Measurements from ENCODE around the gene RNF220.

Gene RNF220

DNA sequence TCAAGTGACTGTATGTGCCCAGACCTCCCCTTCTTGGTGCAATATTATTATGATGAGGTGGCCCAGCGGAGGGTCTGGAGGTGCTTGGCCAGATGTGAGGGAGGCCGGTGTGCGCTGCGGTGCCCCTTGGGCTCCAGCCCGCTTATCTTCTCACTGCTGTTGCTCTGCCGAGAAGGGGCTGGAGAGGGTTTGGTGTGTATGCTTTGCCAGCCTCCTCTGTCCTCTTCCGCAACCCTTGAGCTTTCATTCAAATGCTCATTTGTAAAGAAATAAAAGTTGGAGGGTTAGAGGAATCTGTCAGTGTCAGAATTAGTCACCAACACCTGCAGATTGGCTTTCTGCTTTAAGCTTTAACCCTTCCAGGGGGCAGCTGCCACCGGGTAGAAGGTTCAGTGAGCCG, 19.7 kb downstream of the RNF220 start:
- in situ Hi-C loops (cut with HindIII; ENCODE audit: low pct_ligation_motif_present, low sequenced_read_pairs): no loop called here
- DNase-seq: no peak
- Histone ChIP-seq H3K36me3 (replicated peaks) (no peaks in the 10 kb centered on the region), H3K27me3 (replicated peaks) (peaks cover 40% of the 10 kb centered on the region), H3K27ac (no peak overlapping the region), H3K4me3 (ENCODE audit: low read depth, low read length) (no peak overlapping the region)
- TF ChIP-seq, protein P1, sequence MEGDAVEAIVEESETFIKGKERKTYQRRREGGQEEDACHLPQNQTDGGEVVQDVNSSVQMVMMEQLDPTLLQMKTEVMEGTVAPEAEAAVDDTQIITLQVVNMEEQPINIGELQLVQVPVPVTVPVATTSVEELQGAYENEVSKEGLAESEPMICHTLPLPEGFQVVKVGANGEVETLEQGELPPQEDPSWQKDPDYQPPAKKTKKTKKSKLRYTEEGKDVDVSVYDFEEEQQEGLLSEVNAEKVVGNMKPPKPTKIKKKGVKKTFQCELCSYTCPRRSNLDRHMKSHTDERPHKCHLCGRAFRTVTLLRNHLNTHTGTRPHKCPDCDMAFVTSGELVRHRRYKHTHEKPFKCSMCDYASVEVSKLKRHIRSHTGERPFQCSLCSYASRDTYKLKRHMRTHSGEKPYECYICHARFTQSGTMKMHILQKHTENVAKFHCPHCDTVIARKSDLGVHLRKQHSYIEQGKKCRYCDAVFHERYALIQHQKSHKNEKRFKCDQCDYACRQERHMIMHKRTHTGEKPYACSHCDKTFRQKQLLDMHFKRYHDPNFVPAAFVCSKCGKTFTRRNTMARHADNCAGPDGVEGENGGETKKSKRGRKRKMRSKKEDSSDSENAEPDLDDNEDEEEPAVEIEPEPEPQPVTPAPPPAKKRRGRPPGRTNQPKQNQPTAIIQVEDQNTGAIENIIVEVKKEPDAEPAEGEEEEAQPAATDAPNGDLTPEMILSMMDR (IDR thresholded peaks at IDR 0.05; ENCODE audit: low read depth, low read length, missing control alignments): no peak

DNA sequence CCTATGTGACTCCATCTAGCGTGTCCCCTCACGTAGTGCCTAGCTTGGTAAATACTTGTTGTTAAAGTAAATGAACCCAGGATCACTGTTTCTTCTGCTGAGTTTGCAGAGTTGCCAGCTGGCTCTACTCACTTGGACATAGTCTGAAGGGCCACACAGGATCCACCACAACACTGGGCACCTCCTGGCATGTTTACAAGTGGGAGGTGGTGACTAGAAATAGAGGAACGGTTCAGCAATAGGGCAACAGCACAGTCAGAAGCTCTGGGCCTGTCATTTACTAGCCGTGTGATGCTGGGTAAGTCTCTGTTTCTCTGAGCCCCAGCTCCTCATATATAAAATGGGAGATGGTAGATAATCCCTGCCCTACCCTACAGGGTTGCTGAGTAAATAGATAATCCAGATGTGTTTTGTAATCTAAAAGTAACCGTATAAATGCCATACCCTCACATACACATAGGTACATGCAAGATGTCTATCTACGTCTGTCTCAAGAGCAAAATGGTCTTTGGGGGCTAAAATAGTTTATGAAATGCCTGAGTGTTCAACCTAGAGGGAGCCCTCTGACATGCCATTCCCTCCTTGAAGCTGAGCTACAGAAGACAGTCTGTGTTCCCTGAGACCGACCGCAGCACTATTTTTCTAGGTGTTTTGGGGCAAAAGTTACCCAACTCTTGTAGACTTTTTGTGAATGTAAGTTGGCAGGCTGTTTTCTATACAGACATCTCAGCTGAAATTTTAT, 20.5 kb downstream of the RNF220 start:
- no peak for DNase-seq
- H3K4me3 ChIP-seq (ENCODE audit: low read depth, low read length): no peak overlapping the region
- TF ChIP-seq, protein P1 (IDR thresholded peaks at IDR 0.05; ENCODE audit: low read depth, low read length, missing control alignments): no peak
- in situ Hi-C loops (cut with HindIII; ENCODE audit: low pct_ligation_motif_present, low sequenced_read_pairs): no loop called here
- H3K36me3 ChIP-seq (replicated peaks): no peaks in the 10 kb centered on the region
- H3K27ac ChIP-seq: no peak overlapping the region
- peaks cover 33% of the 10 kb centered on the region for H3K27me3 ChIP-seq (replicated peaks)

DNA sequence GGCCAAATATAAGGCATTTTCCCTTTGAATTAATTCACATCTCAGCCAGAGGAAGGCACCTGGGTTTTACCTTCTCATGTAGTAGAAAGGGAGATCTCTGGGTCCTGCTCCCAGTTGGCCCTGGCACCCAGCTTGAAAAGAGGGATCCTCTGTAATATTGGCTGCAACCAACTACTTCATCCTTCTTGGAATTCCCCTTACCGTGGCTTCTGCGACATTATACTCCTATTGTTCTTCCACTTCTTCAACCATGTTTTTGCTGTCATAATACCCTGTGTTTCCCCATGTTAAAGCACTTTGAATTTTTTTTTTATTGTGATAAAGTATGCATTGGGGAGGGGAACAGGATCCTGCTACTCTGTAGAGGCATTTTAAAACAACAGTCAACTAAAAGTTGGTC, 26.8 kb downstream of the RNF220 start:
- TF ChIP-seq, protein P1 (IDR thresholded peaks at IDR 0.05; ENCODE audit: low read depth, low read length, missing control alignments): no peak
- no peak for DNase-seq
- no peak overlapping the region for H3K27ac ChIP-seq
- peaks cover 22% of the 10 kb centered on the region for H3K27me3 ChIP-seq (replicated peaks)
- H3K36me3 ChIP-seq (replicated peaks): no peaks in the 10 kb centered on the region
- in situ Hi-C loops (cut with HindIII; ENCODE audit: low pct_ligation_motif_present, low sequenced_read_pairs): no loop called here
- H3K4me3 ChIP-seq (ENCODE audit: low read depth, low read length): no peak overlapping the region

DNA sequence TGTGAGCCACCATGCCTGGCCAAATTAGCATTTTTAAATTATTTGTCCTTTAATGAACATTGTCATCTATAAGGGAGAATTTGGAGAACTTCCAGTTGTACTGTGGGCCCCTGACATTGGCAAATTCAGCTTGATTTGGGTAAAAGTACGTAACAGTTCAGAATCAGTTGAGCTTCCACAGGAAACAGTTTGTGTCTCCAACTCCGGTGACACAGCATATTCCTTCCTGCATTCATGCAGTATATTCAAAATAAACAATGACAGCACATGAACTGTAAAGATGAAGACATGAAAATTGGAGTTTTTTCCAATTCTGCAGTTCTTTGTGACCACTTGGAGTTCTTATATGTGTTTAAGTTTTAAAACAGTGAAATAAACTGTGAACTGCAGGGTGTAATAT, 28.2 kb downstream of the RNF220 start:
- no peak overlapping the region for H3K4me3 ChIP-seq (ENCODE audit: low read depth, low read length)
- in situ Hi-C loops (cut with HindIII; ENCODE audit: low pct_ligation_motif_present, low sequenced_read_pairs): no loop called here
- TF ChIP-seq, protein P1 (IDR thresholded peaks at IDR 0.05; ENCODE audit: low read depth, low read length, missing control alignments): no peak
- no peaks in the 10 kb centered on the region for H3K36me3 ChIP-seq (replicated peaks)
- no peak for DNase-seq
- no peak overlapping the region for H3K27ac ChIP-seq
- H3K27me3 ChIP-seq (replicated peaks): peaks cover 10% of the 10 kb centered on the region

DNA sequence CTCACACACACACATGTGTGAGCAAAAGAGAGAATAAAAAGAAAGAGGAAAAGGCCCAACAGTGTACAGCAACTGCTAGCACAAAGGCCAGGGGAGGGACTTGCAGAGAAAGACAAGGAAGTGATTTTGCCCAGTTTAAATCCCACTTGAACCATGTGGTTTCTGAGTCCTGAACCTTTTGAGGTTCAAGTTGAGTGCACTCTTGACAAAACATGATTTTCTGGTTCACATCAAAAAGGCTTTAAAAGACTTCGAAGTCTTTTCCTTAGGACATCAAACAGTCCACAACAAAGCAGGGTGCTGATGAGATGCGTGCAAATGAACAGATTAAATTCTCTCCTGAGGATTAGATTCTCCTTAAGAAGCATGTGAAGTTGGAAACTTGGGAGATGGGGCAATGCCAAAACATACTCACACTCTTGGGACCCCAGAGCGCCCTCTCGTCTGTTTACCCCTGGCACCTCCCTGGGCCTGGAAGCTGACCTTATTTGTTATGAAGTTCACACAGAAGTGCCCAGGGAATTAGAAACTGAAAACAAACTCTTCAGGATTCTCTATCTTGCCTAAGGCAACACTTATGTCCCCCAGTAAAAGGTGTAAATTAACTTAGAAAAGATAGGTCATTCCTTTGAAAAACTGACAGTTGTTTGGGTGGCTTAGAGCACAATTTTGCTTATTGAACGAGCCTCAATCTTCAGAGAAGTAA, 31.5 kb downstream of the RNF220 start:
- peaks cover 4% of the 10 kb centered on the region for H3K27me3 ChIP-seq (replicated peaks)
- in situ Hi-C loops (cut with HindIII; ENCODE audit: low pct_ligation_motif_present, low sequenced_read_pairs): no loop called here
- H3K27ac ChIP-seq: no peak overlapping the region
- TF ChIP-seq, protein P1 (IDR thresholded peaks at IDR 0.05; ENCODE audit: low read depth, low read length, missing control alignments): no peak
- no peak overlapping the region for H3K4me3 ChIP-seq (ENCODE audit: low read depth, low read length)
- H3K36me3 ChIP-seq (replicated peaks): no peaks in the 10 kb centered on the region
- DNase-seq: no peak
